GM19099 (cell line): ENCODE data around the gene CARNS1.

Experiments used
- POLR2A ChIP-seq: IDR thresholded peaks from 3 replicates; pipeline ENCODE4 v1.6.1; 2011; ENCODE audit warnings: low read depth; ENCODE audit not compliant: insufficient read length; ENCODE audit errors: extremely low read depth

Gene CARNS1

DNA sequence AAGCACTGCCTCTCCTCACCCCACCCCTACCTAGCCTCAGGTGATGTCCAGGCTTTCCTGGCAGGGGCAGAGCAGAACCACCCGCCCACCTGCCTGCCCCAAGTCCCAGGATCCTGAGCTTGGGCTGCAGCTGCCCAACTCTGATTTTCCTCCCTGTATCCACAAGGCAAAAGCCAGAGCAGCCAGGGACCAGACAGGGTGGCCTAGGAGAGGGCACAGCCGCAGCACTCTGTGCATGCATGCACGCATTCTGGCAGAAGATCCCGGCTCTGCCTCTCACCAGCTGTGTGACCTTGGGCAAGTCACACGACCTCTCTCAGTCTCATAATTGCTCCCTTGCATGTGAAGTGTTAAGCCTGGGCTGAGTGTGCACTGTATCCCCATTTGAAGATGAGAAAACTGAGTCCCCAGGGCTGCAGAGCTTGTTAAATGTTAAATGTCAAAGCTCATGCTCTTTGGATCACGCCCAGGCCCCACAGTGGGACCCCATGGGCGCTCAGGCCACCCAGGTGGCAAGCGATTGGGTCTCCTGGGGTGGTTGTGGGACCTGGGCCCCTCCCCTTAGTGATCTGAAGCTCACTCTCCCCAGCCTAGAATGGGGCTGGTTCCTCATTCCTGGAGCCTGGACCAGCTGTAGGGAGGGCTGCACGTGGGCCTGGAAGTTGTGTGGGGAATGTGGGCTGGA lies 2.8 kb upstream of the CARNS1 start:
- TF ChIP-seq POLR2A, result no peak

DNA sequence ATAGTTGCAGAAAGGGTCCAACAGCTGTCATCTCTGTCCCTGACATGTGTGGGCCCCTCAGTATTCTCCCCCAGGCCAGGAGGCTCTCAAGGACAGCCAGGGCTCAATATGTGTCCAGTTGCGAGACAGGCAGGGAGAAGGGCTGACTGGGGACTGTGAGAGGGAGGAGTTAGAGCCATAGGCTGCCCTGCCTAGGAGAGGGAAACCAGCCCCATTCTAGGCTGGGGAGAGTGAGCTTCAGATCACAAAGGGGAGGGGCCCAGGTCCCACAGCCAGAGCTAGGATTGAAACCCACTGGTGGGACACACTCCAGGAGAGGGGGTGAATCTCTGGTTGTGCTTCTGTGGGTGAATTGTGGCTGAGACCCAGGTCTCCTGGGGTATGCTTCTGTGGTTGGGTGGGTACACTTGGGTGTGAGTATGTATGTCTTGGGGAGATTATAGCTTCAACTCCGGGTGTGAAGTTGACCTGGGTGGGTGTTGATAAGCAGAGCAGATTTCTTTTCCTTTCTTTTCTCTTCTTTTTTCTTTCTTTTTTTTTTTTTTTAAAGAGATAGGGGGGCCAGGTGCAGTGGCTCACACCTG lies 2.1 kb upstream of the CARNS1 start:
- no peak for TF ChIP-seq POLR2A

DNA sequence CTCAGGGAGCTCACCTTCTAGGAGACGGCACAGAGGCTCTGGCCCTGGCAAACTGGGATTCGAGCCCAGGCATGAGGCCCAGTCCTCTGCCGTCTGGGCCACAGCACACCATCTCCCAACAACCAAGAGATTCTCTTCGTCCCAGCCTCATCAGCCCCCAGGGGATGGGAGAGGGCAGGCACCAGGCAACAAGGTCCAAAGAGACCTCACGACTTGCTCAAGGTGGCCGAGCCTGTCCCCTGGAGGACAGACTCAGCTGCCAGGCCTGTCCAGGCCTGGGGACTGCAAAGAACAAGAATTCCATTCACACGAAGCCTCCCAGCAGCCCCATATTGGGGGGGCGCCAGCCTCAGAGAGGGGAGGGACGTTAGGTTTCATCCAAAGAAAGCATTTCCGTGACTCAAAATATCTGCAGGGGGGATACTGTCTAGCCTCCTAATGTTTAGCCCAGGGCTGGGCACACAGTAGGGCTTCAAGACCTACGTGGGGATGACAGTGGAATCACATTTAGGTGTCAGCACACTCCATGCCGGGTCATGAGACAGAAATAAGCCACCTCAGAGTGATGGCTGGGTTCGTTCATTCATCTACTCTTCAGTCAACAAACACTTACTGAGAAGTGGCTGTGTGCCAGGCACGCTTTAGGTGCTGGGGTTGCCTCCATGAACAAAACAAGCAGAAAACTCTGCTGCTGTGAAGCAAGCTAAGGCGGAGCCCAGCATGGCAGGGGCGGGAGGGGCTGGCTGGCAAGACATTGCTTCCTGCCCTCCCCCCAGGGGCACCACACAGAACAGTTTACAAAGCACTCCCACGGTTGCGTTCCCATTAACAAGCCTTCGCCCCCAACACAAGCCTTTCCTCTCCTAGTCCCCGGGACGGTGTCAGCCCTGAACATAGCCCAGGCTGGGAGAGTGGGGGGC lies 1.2 kb downstream of the CARNS1 start:
- TF ChIP-seq POLR2A, result no peak

DNA sequence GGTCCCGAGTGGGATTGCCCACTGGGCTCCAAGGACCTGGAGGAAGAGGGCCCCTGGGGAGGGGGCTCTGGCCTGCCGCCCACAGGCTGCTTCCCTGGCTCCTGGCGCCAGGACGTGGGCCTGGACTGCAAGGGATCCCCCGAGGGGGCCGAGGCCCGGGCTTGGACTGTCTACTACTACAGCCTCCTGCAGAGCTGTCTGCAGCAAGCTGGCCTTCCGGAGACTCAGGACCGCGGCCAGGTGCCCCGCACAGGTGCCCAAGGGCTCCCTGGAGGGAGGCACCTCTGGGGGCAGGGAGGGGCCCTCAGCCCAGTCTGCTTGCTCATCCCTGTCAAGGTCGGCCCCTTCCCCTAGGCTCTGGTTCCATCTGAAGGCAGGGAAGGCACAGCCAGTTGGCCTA lies 1.9 kb downstream of the CARNS1 start:
- no peak for TF ChIP-seq POLR2A

DNA sequence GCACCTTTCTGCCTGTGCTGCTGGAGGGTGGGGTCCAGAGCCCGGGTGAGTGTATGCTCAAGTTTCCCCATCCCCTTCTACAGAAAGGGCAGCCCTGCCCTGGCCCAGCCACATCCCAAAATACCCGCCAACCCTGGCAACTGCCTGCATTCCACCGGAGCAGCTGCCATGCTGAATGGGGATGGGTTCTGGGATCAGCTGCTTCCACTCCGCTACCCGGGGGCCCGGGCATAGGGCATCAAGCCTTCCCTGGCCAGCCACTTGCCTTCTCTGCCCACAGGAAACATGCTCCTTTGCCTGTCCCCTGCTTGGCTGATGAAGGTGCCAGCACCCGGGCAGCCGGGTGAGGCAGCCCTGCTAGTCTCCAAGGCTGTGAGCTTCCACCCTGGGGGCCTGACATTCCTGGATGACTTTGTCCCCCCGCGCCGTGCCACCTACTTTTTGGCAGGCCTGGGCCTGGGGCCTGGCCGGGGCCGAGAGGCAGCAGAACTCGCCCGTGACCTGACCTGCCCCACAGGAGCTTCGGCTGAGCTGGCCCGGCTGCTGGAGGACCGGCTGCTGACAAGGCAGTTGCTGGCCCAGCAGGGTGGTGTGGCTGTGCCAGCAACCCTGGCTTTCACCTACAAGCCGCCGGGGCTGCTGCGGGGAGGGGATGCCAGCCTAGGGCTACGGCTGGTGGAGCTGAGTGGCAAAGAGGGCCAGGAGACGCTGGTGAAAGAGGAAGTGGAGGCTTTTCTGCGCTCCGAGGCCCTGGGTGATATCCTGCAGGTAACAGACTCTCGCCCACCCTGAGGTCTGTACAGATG lies 3.2 kb downstream of the CARNS1 start:
- no peak for TF ChIP-seq POLR2A

DNA sequence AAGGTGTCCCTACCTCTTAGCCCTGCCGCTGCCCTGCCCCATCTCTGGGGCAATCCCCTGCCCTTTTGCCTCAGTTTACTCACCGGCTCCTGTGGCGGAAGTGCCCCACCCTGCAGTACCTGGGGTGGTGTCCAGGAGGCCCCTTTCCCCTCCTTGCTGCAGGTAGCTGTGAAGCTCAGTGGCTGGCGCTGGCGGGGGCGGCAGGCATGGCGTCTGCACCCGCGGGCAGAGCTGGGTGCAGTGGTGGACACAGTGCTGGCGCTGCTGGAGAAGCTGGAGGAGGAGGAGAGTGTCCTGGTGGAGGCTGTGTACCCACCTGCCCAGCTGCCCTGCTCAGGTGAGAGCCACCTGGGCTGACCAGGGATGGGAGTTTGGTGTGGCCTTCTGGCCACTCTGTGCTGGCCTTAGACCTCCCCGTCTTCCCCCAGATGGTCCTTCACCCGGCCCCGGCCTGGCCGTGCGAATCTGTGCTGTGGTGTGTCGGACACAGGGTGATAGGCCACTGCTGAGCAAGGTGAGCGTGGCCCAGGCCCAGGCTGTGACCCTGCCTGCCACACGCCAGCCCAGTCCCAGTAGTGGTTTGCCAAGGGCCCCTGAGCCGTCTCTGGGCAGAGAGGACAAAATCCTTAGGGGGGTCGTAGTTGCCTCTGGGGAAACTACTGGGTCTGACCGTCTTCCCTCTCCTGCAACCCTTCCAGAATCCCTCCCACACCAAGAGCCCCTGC lies 4.0 kb downstream of the CARNS1 start:
- no peak for TF ChIP-seq POLR2A

GRCh38 chr11:67420147-67420645 lies 4.7 kb downstream of the CARNS1 start:
- TF ChIP-seq POLR2A, result no peak

DNA sequence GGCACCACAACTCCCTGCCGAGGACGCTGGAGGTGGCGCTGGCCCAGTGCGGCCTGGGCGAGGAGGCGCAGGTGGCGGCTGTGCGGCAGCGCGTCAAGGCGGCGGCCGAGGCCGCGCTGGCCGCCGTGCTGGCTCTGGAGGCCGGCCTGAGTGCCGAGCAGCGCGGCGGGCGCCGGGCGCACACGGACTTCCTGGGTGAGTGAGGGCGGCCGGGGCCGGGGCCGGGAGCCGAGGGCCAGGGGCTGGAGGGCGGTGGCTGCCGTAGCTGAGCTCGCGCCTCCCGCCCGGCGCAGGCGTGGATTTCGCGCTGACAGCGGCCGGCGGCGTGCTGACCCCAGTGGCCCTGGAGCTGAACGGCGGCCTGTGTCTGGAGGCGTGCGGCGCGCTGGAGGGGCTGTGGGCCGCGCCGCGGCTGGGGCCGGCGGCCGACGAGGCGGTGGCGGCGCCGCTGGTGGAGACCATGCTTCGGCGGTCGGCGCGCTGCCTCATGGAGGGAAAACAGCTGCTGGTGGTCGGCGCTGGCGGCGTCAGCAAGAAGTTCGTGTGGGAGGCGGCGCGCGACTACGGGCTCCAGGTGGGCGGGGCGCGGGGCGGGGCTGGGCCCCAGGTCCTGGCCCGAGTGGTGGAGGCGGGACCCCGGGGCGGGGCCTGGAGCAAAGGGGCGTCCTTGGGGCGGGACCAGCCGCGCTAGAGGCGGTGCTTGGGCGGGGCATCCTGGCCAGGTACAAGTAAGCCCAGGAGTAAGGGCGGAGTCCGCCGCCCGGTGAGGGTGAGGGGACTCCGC lies 5.4 kb downstream of the CARNS1 start:
- TF ChIP-seq POLR2A, result peak; percentile 55

GRCh38 chr11:67421430-67422031 lies 6.1 kb downstream of the CARNS1 start:
- no peak for TF ChIP-seq POLR2A

- TF ChIP-seq POLR2A, result no peak
Measured at GRCh38 chr11:67422891-67423290, 7.4 kb downstream of the CARNS1 start.

GRCh38 chr11:67423466-67423865 lies 8.0 kb downstream of the CARNS1 start:
- no peak for TF ChIP-seq POLR2A

GRCh38 chr11:67423891-67424613 lies 8.6 kb downstream of the CARNS1 start:
- no peak for TF ChIP-seq POLR2A
